H1 (cell line): Measurements from ENCODE around the gene SYCE1L. TPM values are rescaled to one million over a fixed set of nuclear protein-coding genes. Genes with fewer than 3 reads are reported as not detected.

Source experiments
- CTCF ChIA-PET: fragments of 300-600 bp; sonication (Branson Sonifier 250); formaldehyde crosslinking; loops from one replicate; lab custom pipeline; 2021; ENCODE audit not compliant: partially characterized antibody; lab: Charles Lee
- POLR2A ChIA-PET: fragments of 300-600 bp; sonication (Branson Sonifier 250); formaldehyde crosslinking; loops from one replicate; lab custom pipeline; 2021; ENCODE audit warnings: inconsistent platforms; ENCODE audit not compliant: partially characterized antibody; lab: Charles Lee
- DNase-seq, 2 experiments: peaks; one replicate each; pipeline versions ENCODE4 v3.0.0 to v3.0.0-alpha.2; 2010 to 2022; ENCODE audit warnings: low spot score in 2 of 2, low read depth in 1 of 2, mixed read lengths in 1 of 2
- FAIRE-seq: peaks from 2 replicates; lab custom pipeline; 2011; peaks lifted over from hg19 to GRCh38; lab: Jason Lieb, UNC
- H2AFZ ChIP-seq: 2 replicates; pipeline ENCODE4 v1.8.1; 2012; ENCODE audit warnings: low read length, inconsistent platforms
- H2AK5ac ChIP-seq: 2 replicates; pipeline ENCODE4 v1.6.1; 2013; ENCODE audit warnings: low read depth, low read length
- H2BK120ac ChIP-seq: replicated peaks from 2 replicates; pipeline ENCODE3; 2013; ENCODE audit warnings: low read depth, low read length, inconsistent platforms
- H2BK12ac ChIP-seq: 2 replicates; pipeline ENCODE4 v1.6.1; 2013; ENCODE audit warnings: low read depth, low read length
- H2BK15ac ChIP-seq: 2 replicates; pipeline ENCODE4 v1.6.1; 2013; ENCODE audit warnings: low read length
- H2BK20ac ChIP-seq: 2 replicates; pipeline ENCODE4 v1.6.1; 2013; ENCODE audit warnings: low read length
- H2BK5ac ChIP-seq: 2 replicates; pipeline ENCODE4 v1.6.1; 2013; ENCODE audit warnings: low read depth, low read length
- H3K14ac ChIP-seq: 2 replicates; pipeline ENCODE4 v1.6.1; 2013; ENCODE audit warnings: inconsistent platforms; ENCODE audit not compliant: insufficient read length
- H3K18ac ChIP-seq: 2 replicates; pipeline ENCODE4 v1.6.1; 2013; ENCODE audit warnings: low read length; ENCODE audit errors: extremely low read depth
- H3K23ac ChIP-seq: 2 replicates; pipeline ENCODE4 v1.6.1; 2013; ENCODE audit warnings: inconsistent platforms; ENCODE audit not compliant: insufficient read length
- H3K23me2 ChIP-seq: 2 replicates; pipeline ENCODE4 v1.6.1; 2013; ENCODE audit warnings: low read depth, low read length
- H3K27ac ChIP-seq: 2 replicates; pipeline ENCODE4 v1.6.1; 2011; ENCODE audit warnings: low read depth, low read length, inconsistent platforms
- H3K27me3 ChIP-seq, 4 experiments: replicated peaks in 1 of 4; 1 replicate in 1 of 4; 2 replicates in 3 of 4; pipeline versions ENCODE4 v1.6.1 to v1.8.1; 2011 to 2013; ENCODE audit warnings: low read length in 3 of 4, mild to moderate bottlenecking in 3 of 4, inconsistent platforms in 2 of 4, mixed read lengths in 2 of 4, moderate library complexity in 1 of 4; ENCODE audit not compliant: control insufficient read depth in 3 of 4, insufficient read depth in 3 of 4; ENCODE audit errors: extremely low read depth in 1 of 4
- H3K36me3 ChIP-seq, 4 experiments: 2 replicates each; pipeline versions ENCODE4 v1.6.1 to v1.8.1; 2011 to 2013; ENCODE audit warnings: mild to moderate bottlenecking in 4 of 4, low read length in 3 of 4, moderate library complexity in 2 of 4, control low read depth in 1 of 4, inconsistent platforms in 1 of 4; ENCODE audit not compliant: insufficient read depth in 4 of 4, control insufficient read depth in 2 of 4
- H3K4ac ChIP-seq: replicated peaks from 2 replicates; pipeline ENCODE3; 2013; ENCODE audit warnings: low read length, low read depth, mixed read lengths, inconsistent platforms; ENCODE audit not compliant: insufficient read length
- H3K4me1 ChIP-seq, 4 experiments: replicated peaks in 1 of 4; 1 replicate in 1 of 4; 2 replicates in 3 of 4; pipeline versions ENCODE4 v1.6.1 to v1.8.1; 2011 to 2013; ENCODE audit warnings: low read length in 3 of 4, inconsistent platforms in 2 of 4, mixed read lengths in 1 of 4; ENCODE audit not compliant: insufficient read depth in 4 of 4, control insufficient read depth in 3 of 4
- H3K4me2 ChIP-seq, 2 experiments: 2 replicates each; pipeline versions ENCODE4 v1.6.1 to v1.8.1; 2011 to 2013; ENCODE audit warnings: low read depth in 2 of 2, low read length in 2 of 2, control low read depth in 1 of 2, inconsistent platforms in 1 of 2, mild to moderate bottlenecking in 1 of 2; ENCODE audit not compliant: insufficient read depth in 1 of 2
- H3K4me3 ChIP-seq, 4 experiments: fragments of 200-600, 300-600 bp in 1 of 4; sonication (generic), shearing (Covaris generic), sonication (Bioruptor Twin) in 1 of 4; 2 replicates each; pipeline versions ENCODE4 v1.5.1 to v1.8.1; 2011 to 2016; ENCODE audit warnings: low read length in 4 of 4, low read depth in 3 of 4, control low read depth in 2 of 4, inconsistent platforms in 2 of 4, mild to moderate bottlenecking in 2 of 4, mixed read lengths in 1 of 4, moderate library complexity in 1 of 4; ENCODE audit not compliant: insufficient read depth in 2 of 4; ENCODE audit errors: extremely low read depth in 1 of 4
- H3K56ac ChIP-seq: replicated peaks from 2 replicates; pipeline ENCODE3; 2013; ENCODE audit warnings: low read depth, mild to moderate bottlenecking, mixed read lengths, low read length, inconsistent platforms; ENCODE audit not compliant: insufficient read length
- H3K79me1 ChIP-seq: 2 replicates; pipeline ENCODE4 v1.6.1; 2013; ENCODE audit warnings: low read depth, low read length, control low read depth
- H3K79me2 ChIP-seq, 2 experiments: 2 replicates each; pipeline versions ENCODE4 v1.6.1 to v1.8.1; 2012 to 2013; ENCODE audit warnings: low read length in 2 of 2, mild to moderate bottlenecking in 2 of 2, inconsistent platforms in 1 of 2; ENCODE audit not compliant: insufficient read depth in 2 of 2, control insufficient read depth in 1 of 2
- H3K9ac ChIP-seq, 4 experiments: replicated peaks in 1 of 4; 1 replicate in 1 of 4; 2 replicates in 3 of 4; pipeline versions ENCODE4 v1.6.1 to v1.8.1; 2011 to 2013; ENCODE audit warnings: low read depth in 3 of 4, low read length in 3 of 4, control low read depth in 2 of 4, mild to moderate bottlenecking in 2 of 4, moderate library complexity in 2 of 4, inconsistent platforms in 1 of 4; ENCODE audit errors: extremely low read depth in 1 of 4
- H3K9me3 ChIP-seq, 2 experiments: 2 replicates each; pipeline versions ENCODE4 v1.6.1 to v1.8.1; 2012 to 2013; ENCODE audit warnings: mild to moderate bottlenecking in 2 of 2, moderate library complexity in 2 of 2, control low read depth in 1 of 2, inconsistent platforms in 1 of 2, low read depth in 1 of 2, low read length in 1 of 2, mixed read lengths in 1 of 2; ENCODE audit not compliant: insufficient read depth in 2 of 2
- H4K20me1 ChIP-seq, 2 experiments: replicated peaks in 1 of 2; 2 replicates each; pipeline versions ENCODE3 to v1.8.1; 2011 to 2013; ENCODE audit warnings: inconsistent platforms in 2 of 2, low read length in 2 of 2, mild to moderate bottlenecking in 1 of 2; ENCODE audit not compliant: insufficient read depth in 2 of 2, control insufficient read depth in 1 of 2
- H4K5ac ChIP-seq: 2 replicates; pipeline ENCODE4 v1.6.1; 2013; ENCODE audit warnings: low read length, low read depth, mixed read lengths, inconsistent platforms; ENCODE audit not compliant: insufficient read length
- H4K8ac ChIP-seq: 2 replicates; pipeline ENCODE4 v1.8.0; 2013; ENCODE audit warnings: mild to moderate bottlenecking, moderate library complexity, low read length, inconsistent platforms; ENCODE audit not compliant: insufficient read depth; ENCODE audit errors: extremely low read depth
- H4K91ac ChIP-seq: replicated peaks from 2 replicates; pipeline ENCODE3; 2013; ENCODE audit warnings: low read length, mixed read lengths, inconsistent platforms; ENCODE audit not compliant: insufficient read length
- MAFK ChIP-seq: IDR thresholded peaks from 2 replicates; pipeline ENCODE4 v1.6.1; 2012; ENCODE audit warnings: low read depth, mild to moderate bottlenecking, improper control_type of control experiment, low read length
- RBBP5 ChIP-seq: IDR thresholded peaks from 2 replicates; pipeline ENCODE4 v1.7.1; 2012; ENCODE audit warnings: low read depth, mild to moderate bottlenecking, inconsistent platforms, low read length, moderate library complexity, borderline replicate concordance
- SP2 ChIP-seq: IDR thresholded peaks from 2 replicates; pipeline ENCODE4 v1.6.1; 2012; ENCODE audit warnings: mild to moderate bottlenecking, low read length, inconsistent platforms
- TEAD4 ChIP-seq: IDR thresholded peaks from 2 replicates; pipeline ENCODE4 v1.6.1; 2012; ENCODE audit warnings: low read depth, low read length, inconsistent platforms, mixed read lengths
- YY1 ChIP-seq: IDR thresholded peaks from 2 replicates; pipeline ENCODE4 v1.6.1; 2011; ENCODE audit warnings: low read depth, mild to moderate bottlenecking, low read length
- WGBS, 2 experiments: shearing (Covaris generic) in 1 of 2; methylation state at CpG; one replicate each; pipeline versions ENCODE4 v1.1.6 to v1.1.7; 2013 to 2015; ENCODE audit warnings: low lambda C conversion rate in 2 of 2, mixed read lengths in 2 of 2, inconsistent platforms in 1 of 2, low coverage in 1 of 2, missing lambda C conversion rate in 1 of 2; ENCODE audit not compliant: insufficient replicate concordance in 2 of 2, insufficient coverage in 1 of 2, insufficient read length in 1 of 2; ENCODE audit errors: extremely low coverage in 1 of 2, missing lambda C conversion rate in 1 of 2; 5-methylcytosine and 5-hydroxymethylcytosine counted together
- polyA plus RNA-seq, 7 experiments: library from polyadenylated mRNA; depleted of rRNA in 3 of 7; stranded (reverse) in 5 of 7; unstranded in 2 of 7; fragments of >200 nt in 5 of 7; fragments of 200-250 nt in 2 of 7; gene quantifications; 1 replicate in 5 of 7; 2 replicates in 1 of 7; 4 replicates in 1 of 7; pipeline versions ENCODE4 v1.2.1 to v1.2.3, GENCODE V29; 2011 to 2013; ENCODE audit warnings: missing spikeins in 2 of 7, mixed read lengths in 2 of 7
- total RNA-seq: library from RNA; stranded (reverse); fragmentation: NEBNext Ultra II Directional; extraction: Animal tissue kit (Norgen Biotek cat#: 25700); gene quantifications from 2 replicates; pipeline ENCODE4 v1.2.1, GENCODE V29; 2021

The SYCE1L gene
- total and polyA plus RNA-seq, 2 of the 8 experiments (the other 6 are each of a cell fraction or from before 2014, with no cell fraction given) = 5.8 to 6.8 TPM

GRCh38 chr16:77197747-77198146 lies 1.5 kb upstream of the SYCE1L start:
- Histone ChIP-seq H3K36me3 (peaks cover 7 to 43% (median 19%) of the 10 kb centered on the region in 4 experiments; a peak in 7 of 8 replicates), H3K9ac (no peak overlapping the region), H3K27ac (no peak overlapping the region), H3K4me1 (no peaks in the 10 kb centered on the region), H3K23ac (no peak overlapping the region), H3K18ac (no peak overlapping the region), H3K79me2 (peaks cover 0 to 10% of the 10 kb centered on the region in 2 experiments; a peak in 2 of 4 replicates), H2BK20ac (no peak overlapping the region), H2AK5ac (no peak overlapping the region), H3K56ac (no peak overlapping the region), H3K4ac (no peak overlapping the region), H4K20me1 (peaks cover 3 to 18% of the 10 kb centered on the region in 2 experiments), H4K91ac (no peak overlapping the region), H2BK5ac (no peak overlapping the region), H3K27me3 (peaks cover 0 to 1% (median 0%) of the 10 kb centered on the region in 4 experiments; a peak in 1 of 7 replicates), H3K9me3 (no peaks in the 10 kb centered on the region), H3K14ac (no peak overlapping the region), H3K79me1 (peaks cover 2% of the 10 kb centered on the region), H3K4me2 (no peak overlapping the region), H4K8ac (no peak overlapping the region), H2BK120ac (no peak overlapping the region), H4K5ac (no peak overlapping the region), H3K23me2 (no peaks in the 10 kb centered on the region), H2AFZ (no peak overlapping the region), H2BK12ac (no peak overlapping the region), H3K4me3 (no peak overlapping the region), H2BK15ac (no peak overlapping the region)
- no peak for TF ChIP-seq SP2
- TF ChIP-seq TEAD4 = no peak
- no peak for TF ChIP-seq RBBP5
- TF ChIP-seq MAFK = no peak
- no peak for TF ChIP-seq YY1
- CTCF ChIA-PET = interaction anchor here (1.0 to 1.3 kb wide), 3 partner anchors 9 to 25 kb away, joined by 3 to 5 read pairs (median 5); no protein-coding TSS in a partner anchor
- POLR2A ChIA-PET = interaction anchor here (1.1 kb wide), 1 partner anchor 10 kb away, joined by 3 read pairs; no protein-coding TSS in a partner anchor
- DNase-seq = no peak
- FAIRE-seq = no peak
- WGBS, 2 experiments = 86% methylated on average over 2 of the region's 2 CpGs; no CpG with 5 or more reads in 1 of the 2 experiments
